Endothelial cell of umbilical vein (primary cell): ENCODE measurements around the gene ATXN7L1.

Source experiments
- CTCF ChIP-seq, 2 donors: IDR thresholded peaks; 1 replicate in 1 of 2; 2 replicates in 1 of 2; pipeline ENCODE4 v1.5.1; 2011; ENCODE audit warnings: low read length in 2 of 2, mild to moderate bottlenecking in 2 of 2, moderate library complexity in 2 of 2, control low read depth in 1 of 2, inconsistent platforms in 1 of 2, low read depth in 1 of 2; ENCODE audit not compliant: insufficient read depth in 1 of 2; ENCODE audit errors: extremely low read depth in 1 of 2
- EZH2 ChIP-seq: IDR thresholded peaks from 2 replicates; pipeline ENCODE4 v1.6.1; 2012; ENCODE audit warnings: borderline replicate concordance, low read depth, mild to moderate bottlenecking, moderate library complexity, low read length, inconsistent platforms; ENCODE audit not compliant: severe bottlenecking
- FOS ChIP-seq: IDR thresholded peaks from 2 replicates; pipeline ENCODE4 v1.6.1; 2011; ENCODE audit warnings: mild to moderate bottlenecking, low read length, moderate library complexity, borderline replicate concordance; ENCODE audit not compliant: insufficient read depth
- GATA2 ChIP-seq: IDR thresholded peaks from 2 replicates; pipeline ENCODE4 v1.7.0; 2011; ENCODE audit warnings: low read depth, mild to moderate bottlenecking, moderate library complexity, mixed read lengths, low read length; ENCODE audit not compliant: insufficient read length, insufficient read depth
- JUN ChIP-seq: IDR thresholded peaks from 2 replicates; pipeline ENCODE4 v1.6.1; 2011; ENCODE audit warnings: borderline replicate concordance, low read depth; ENCODE audit not compliant: insufficient read length, insufficient read depth
- MAX ChIP-seq: IDR thresholded peaks from 2 replicates; pipeline ENCODE4 v1.6.1; 2011; ENCODE audit not compliant: insufficient read depth, insufficient read length
- MYC ChIP-seq: IDR thresholded peaks from one replicate; pipeline ENCODE4 v1.6.1; 2011; ENCODE audit warnings: mild to moderate bottlenecking, low read depth, low read length
- POLR2A ChIP-seq: IDR thresholded peaks from 2 replicates; pipeline ENCODE4 v1.6.1; 2012; ENCODE audit warnings: low read depth, mild to moderate bottlenecking, control low read depth, low read length
- POLR2AphosphoS5 ChIP-seq: IDR thresholded peaks from 2 replicates; pipeline ENCODE4 v1.6.1; 2012; ENCODE audit warnings: low read depth, mild to moderate bottlenecking, control low read depth, low read length, moderate library complexity; ENCODE audit not compliant: insufficient read depth

- TF ChIP-seq EZH2 (no peak), CTCF (IDR thresholded peaks at IDR 0.05; ENCODE audit: extremely low read depth in 1 of 2, insufficient read depth in 1 of 2, low read depth in 1 of 2, low read length in 2 of 2) (no peak), POLR2A (no peak), MYC (no peak), MAX (no peak), JUN (no peak), POLR2AphosphoS5 (no peak), FOS (no peak), GATA2 (no peak)
Measured at GRCh38 chr7:105719919-105720318, 156.5 kb downstream of the ATXN7L1 start.
